BJ (cell line): ENCODE data around the gene DPYSL3. TPM values are rescaled to one million over a fixed set of nuclear protein-coding genes. Genes with fewer than 3 reads are reported as not detected.

ENCODE experiments used
- CTCF ChIA-PET: fragments of 350-600 bp; formaldehyde crosslinking; extraction: SDS; loops from one replicate; lab custom pipeline; 2021; ENCODE audit warnings: antibody characterized with exemption, inconsistent platforms; lab: Yijun Ruan, JAX
- POLR2A ChIA-PET: fragments of 300-600 bp; sonication (Branson Sonifier 250); formaldehyde crosslinking; extraction: SDS; loops from one replicate; lab custom pipeline; 2021; ENCODE audit warnings: antibody characterized with exemption; lab: Charles Lee
- DNase-seq: peaks from one replicate; pipeline ENCODE4 v3.0.0-alpha.2; 2011; ENCODE audit warnings: low read depth
- H3K27me3 ChIP-seq: 2 replicates; pipeline ENCODE4 v1.6.0; 2011; ENCODE audit warnings: low read length; ENCODE audit not compliant: control insufficient read depth, insufficient read depth
- H3K36me3 ChIP-seq: 2 replicates; pipeline ENCODE4 v1.5.1; 2011; ENCODE audit warnings: low read length; ENCODE audit not compliant: control insufficient read depth, insufficient read depth
- H3K4me3 ChIP-seq: 2 replicates; pipeline ENCODE4 v1.5.1; 2011; ENCODE audit warnings: low read depth, mild to moderate bottlenecking, control low read depth, low read length
- polyA plus RNA-seq: library from polyadenylated mRNA; depleted of rRNA; stranded (reverse); fragments of >200 nt; gene quantifications from 2 replicates; pipeline ENCODE4 v1.2.3, GENCODE V29; 2011
- TF ChIP-seq, protein P1 (sequence below): IDR thresholded peaks from 2 replicates; pipeline ENCODE4 v1.5.1; 2011; ENCODE audit warnings: low read depth, mild to moderate bottlenecking, control low read depth, inconsistent platforms, low read length, moderate library complexity; ENCODE audit not compliant: insufficient read depth

DPYSL3 gene
- polyA plus RNA-seq, 1 experiment, result 49.6 TPM

DNA sequence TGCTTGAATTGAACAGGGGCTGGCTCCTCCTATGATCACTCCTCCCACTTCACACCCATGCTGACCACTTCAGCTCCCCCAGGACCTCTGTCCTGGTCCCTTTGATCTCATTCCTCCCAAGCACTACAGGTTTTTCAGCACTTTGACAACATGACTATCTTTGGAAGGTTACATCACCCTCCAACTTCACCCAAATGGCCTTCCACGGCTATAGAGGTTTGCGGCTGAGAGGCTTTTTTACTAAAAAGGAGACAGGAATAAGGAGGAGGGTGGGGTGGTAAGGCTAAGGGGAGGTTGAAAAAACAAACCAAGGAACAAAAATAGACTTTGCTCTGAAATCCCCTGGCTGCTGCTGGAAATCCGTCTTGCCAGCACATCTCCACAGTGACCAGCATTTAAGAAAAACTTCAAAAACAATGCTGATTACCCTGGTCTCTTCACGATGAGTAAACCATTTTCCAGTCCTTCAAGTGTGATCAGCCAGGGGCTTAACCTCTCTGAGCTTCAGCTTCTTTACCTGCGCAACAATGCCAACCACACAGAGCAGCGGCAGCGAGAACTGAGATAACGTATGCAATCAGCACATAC lies 102.7 kb downstream of the DPYSL3 start:
- TF ChIP-seq, protein P1, sequence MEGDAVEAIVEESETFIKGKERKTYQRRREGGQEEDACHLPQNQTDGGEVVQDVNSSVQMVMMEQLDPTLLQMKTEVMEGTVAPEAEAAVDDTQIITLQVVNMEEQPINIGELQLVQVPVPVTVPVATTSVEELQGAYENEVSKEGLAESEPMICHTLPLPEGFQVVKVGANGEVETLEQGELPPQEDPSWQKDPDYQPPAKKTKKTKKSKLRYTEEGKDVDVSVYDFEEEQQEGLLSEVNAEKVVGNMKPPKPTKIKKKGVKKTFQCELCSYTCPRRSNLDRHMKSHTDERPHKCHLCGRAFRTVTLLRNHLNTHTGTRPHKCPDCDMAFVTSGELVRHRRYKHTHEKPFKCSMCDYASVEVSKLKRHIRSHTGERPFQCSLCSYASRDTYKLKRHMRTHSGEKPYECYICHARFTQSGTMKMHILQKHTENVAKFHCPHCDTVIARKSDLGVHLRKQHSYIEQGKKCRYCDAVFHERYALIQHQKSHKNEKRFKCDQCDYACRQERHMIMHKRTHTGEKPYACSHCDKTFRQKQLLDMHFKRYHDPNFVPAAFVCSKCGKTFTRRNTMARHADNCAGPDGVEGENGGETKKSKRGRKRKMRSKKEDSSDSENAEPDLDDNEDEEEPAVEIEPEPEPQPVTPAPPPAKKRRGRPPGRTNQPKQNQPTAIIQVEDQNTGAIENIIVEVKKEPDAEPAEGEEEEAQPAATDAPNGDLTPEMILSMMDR, result no peak
- POLR2A ChIA-PET, result interaction anchor here (0.7 kb wide), 1 partner anchor 124 kb away, joined by 3 read pairs; no protein-coding TSS in a partner anchor
- DNase-seq, result no peak
- Histone ChIP-seq H3K4me3 (no peak overlapping the region), H3K27me3 (no peaks in the 10 kb centered on the region), H3K36me3 (no peaks in the 10 kb centered on the region)
- CTCF ChIA-PET, result interaction anchor here (0.6 to 1.2 kb wide), 3 partner anchors 15 to 530 kb away, joined by 3 read pairs; no protein-coding TSS in a partner anchor

DNA sequence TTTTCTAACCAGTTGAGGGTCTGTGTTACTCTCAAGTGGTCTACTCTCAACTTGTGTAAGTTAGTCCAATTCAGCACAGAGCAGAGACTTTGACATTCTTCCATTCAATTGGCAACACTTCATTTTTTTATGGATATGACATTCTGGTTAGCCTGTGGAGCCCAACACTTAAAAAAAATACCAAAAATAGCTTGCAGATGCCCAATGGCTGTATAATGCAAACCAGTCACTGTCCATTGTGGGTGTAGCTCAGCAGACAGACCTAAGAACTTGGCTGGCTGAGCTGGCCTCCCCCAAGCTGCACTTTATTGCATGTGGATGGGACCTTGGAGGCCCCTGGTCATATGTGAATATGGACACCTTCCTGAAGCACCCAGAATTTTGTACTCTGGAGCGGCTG lies 103.2 kb downstream of the DPYSL3 start:
- Histone ChIP-seq H3K4me3 (no peak overlapping the region), H3K36me3 (no peaks in the 10 kb centered on the region), H3K27me3 (no peaks in the 10 kb centered on the region)
- TF ChIP-seq, protein P1, result no peak
- CTCF ChIA-PET, result interaction anchor here (0.7 to 1.2 kb wide), 2 partner anchors 15 to 529 kb away, joined by 3 read pairs; no protein-coding TSS in a partner anchor
- POLR2A ChIA-PET, result interaction anchor here (0.7 kb wide), 1 partner anchor 125 kb away, joined by 3 read pairs; no protein-coding TSS in a partner anchor
- DNase-seq, result no peak

DNA sequence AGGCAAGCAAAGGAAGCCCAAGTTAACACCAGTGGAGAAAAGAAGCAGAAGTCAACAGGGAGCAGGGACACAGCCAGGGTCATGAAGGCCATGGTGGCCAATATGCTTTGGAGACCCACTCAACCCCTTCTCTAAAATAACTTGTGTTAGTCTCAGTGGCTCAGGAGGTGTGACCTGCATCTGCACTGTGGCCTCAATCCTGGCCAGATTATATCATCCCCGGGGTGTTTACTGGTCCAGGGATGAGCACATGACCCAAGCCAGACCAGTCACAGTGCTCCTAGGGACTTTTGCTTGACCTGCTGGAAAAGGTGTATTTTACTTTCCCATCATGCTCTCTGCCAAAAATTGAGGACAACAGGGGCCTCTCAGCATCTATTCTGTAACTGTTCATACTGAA lies 105.2 kb downstream of the DPYSL3 start:
- POLR2A ChIA-PET, result no interaction called here
- Histone ChIP-seq H3K27me3 (no peaks in the 10 kb centered on the region), H3K4me3 (no peak overlapping the region), H3K36me3 (peaks cover 7% of the 10 kb centered on the region)
- TF ChIP-seq, protein P1, result no peak
- DNase-seq, result no peak
- CTCF ChIA-PET, result interaction anchor here (1.1 to 2.4 kb wide), 5 partner anchors 14 to 172 kb away, joined by 3 to 14 read pairs (median 4); no protein-coding TSS in a partner anchor

DNA sequence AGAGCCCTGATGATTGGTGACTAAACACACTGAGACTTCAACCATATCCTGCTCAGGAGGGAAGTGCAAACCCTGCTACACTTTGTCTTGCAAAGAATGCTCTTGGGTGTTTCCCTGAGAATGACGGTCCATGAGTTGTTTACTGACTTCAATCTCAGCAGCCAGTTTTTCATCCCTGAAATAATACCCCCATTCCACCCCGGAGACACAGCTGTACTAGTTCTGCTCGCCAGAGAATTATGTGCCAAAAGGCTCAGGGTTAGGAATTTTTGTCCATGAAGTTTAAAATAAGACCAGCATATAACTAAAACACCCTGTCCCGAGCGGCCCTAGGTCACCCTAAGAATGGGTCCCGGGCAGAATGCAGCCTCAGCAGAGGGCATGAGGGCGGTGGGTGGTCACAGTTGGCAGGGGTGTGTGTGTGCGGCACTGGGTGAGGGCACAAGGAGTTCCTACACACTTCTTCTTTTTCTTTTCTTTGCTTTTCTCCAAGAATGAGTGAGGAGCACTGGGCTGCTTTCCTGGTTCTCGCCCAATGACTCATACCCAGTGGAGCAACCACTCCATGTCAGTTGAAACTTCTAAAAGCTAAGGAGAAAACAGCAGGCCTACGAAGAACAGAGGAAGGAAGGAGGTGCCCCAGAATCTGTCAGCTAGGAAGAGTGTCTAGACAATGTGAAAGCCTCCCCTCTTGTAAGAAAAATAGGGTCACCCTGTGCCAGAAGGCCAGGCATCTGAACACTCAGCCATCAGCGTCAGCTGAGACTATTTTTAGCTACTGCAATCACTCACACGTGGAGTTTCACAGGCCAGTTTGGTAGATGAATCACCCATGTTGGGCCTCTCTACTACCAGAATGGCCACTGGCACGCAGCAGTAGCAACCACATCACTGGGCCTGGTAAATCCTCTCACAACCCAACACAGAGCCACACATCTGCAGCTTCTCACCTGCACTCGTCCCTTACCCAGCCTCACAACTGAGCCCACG lies 105.9 kb downstream of the DPYSL3 start:
- ChIA-PET CTCF (interaction anchor here (0.9 to 2.4 kb wide), 9 partner anchors 9 to 173 kb away, joined by 3 to 14 read pairs (median 3); no protein-coding TSS in a partner anchor), POLR2A (interaction anchor here (0.8 kb wide), 1 partner anchor 127 kb away, joined by 3 read pairs; no protein-coding TSS in a partner anchor)
- no peaks in the 10 kb centered on the region for H3K27me3 ChIP-seq
- peak; percentile 93 for DNase-seq
- H3K36me3 ChIP-seq, result peaks cover 7% of the 10 kb centered on the region
- H3K4me3 ChIP-seq, result no peak overlapping the region; the same call in 1 of the 2 replicates
- TF ChIP-seq, protein P1, result no peak

DNA sequence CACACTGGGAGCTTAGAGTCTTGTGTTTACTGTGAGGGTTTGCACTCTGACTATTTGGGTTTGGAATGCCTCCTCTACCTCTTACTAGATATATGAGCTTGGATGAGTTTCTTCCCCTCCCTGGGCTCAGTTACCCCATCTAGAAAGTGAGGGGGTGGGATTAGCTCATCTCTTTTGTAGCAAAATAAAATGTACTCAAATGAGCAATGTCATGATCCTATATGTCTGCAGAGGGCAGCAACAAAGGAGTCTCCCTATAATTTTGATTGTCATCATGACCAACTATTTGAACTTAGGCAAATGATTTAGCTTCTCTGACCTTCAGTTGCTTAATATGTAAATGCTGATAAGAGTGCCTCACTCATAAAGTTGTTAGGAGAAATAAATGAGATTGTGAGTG lies 109.0 kb downstream of the DPYSL3 start:
- H3K4me3 ChIP-seq, result no peak overlapping the region
- no peaks in the 10 kb centered on the region for H3K27me3 ChIP-seq
- DNase-seq, result no peak
- ChIA-PET POLR2A (no interaction called here), CTCF (interaction anchor here (0.7 to 1.6 kb wide), 7 partner anchors 9 to 177 kb away, joined by 3 to 6 read pairs (median 3); no protein-coding TSS in a partner anchor)
- H3K36me3 ChIP-seq, result peaks cover 14% of the 10 kb centered on the region
- TF ChIP-seq, protein P1, result no peak
